ENCODE measurements around the gene PDZD7. TPM values are rescaled to one million over a fixed set of nuclear protein-coding genes. Genes with fewer than 3 reads are reported as not detected.

The PDZD7 gene
- total and polyA plus RNA-seq, 2 donors from 2014 or later = 1.6 to 1.9 TPM

DNA sequence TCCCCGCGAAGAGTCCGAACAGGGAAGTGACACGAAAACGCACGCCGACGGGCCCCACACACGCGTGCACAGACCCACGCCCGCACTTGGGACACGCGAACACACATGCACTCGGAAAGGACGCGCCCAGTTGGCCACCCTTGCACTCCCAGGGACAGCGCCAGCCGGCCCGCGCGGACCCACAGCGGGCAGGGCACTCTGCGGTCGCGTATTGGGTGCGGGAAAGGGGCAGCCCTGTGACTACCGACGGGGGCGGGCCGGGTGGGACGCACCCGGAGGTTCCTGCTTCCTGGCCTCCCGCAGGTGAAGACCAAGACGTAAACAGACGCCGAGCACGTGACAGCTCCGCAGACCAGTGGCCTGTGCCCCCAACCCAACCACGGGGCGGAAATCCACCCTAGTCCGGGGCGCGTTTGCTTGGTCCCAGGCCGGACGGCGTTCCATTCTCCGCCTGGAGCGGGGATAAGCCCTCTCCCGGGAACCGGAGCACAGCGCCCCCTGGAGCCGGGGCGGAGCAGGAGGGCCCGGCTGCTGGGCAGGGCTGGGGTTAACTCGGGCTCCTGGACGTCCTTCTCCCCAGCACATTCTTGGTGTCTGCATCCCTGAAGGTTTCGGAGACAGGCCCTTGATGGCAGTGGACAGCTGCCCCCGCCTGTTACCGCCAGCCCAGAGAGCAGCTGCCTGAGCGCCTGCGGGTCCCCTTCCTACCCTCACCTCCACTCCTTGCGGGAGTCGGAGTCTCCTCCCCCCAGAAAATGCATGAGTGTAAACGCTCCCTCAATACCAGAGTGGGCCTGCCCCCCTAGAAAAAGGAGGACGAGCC is 33.4 kb downstream of the PDZD7 start:
- Histone ChIP-seq H3K27ac (ENCODE audit: low read depth in 2 of 2, low read length in 2 of 2) (peak overlapping the region; percentile 90 to 99), H3K9ac (ENCODE audit: low read length in 3 of 3) (peak overlapping the region; percentile 16 to 82 (median 57)), H3K9me3 (ENCODE audit: control insufficient read depth in 2 of 3, insufficient read depth in 1 of 3, low read length in 3 of 3) (no peaks in the 10 kb centered on the region), H3K36me3 (ENCODE audit: control insufficient read depth in 2 of 3, insufficient read depth in 3 of 3, low read length in 3 of 3) (peaks cover 0 to 3% (median 1%) of the 10 kb centered on the region in 3 donors), H3K4me1 (ENCODE audit: control insufficient read depth in 2 of 3, insufficient read depth in 2 of 3, low read depth in 1 of 3, low read length in 3 of 3) (peaks cover 7 to 32% (median 8%) of the 10 kb centered on the region in 3 donors), H3K4me3 (ENCODE audit: low read length in 3 of 3) (peak overlapping the region; percentile 56 to 85 (median 74)), H3K27me3 (ENCODE audit: control insufficient read depth, insufficient read depth, low read length) (no peaks in the 10 kb centered on the region)
- TF ChIP-seq, protein P1, sequence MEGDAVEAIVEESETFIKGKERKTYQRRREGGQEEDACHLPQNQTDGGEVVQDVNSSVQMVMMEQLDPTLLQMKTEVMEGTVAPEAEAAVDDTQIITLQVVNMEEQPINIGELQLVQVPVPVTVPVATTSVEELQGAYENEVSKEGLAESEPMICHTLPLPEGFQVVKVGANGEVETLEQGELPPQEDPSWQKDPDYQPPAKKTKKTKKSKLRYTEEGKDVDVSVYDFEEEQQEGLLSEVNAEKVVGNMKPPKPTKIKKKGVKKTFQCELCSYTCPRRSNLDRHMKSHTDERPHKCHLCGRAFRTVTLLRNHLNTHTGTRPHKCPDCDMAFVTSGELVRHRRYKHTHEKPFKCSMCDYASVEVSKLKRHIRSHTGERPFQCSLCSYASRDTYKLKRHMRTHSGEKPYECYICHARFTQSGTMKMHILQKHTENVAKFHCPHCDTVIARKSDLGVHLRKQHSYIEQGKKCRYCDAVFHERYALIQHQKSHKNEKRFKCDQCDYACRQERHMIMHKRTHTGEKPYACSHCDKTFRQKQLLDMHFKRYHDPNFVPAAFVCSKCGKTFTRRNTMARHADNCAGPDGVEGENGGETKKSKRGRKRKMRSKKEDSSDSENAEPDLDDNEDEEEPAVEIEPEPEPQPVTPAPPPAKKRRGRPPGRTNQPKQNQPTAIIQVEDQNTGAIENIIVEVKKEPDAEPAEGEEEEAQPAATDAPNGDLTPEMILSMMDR (IDR thresholded peaks at IDR 0.05; ENCODE audit: borderline replicate concordance, extremely low read depth, insufficient read depth) = peak; percentile 59
- FAIRE-seq (no peak), DNase-seq (peak; percentile 78 to 90 (median 83))
- intact Hi-C loops (cut with DNase I) = no loop called here

DNA sequence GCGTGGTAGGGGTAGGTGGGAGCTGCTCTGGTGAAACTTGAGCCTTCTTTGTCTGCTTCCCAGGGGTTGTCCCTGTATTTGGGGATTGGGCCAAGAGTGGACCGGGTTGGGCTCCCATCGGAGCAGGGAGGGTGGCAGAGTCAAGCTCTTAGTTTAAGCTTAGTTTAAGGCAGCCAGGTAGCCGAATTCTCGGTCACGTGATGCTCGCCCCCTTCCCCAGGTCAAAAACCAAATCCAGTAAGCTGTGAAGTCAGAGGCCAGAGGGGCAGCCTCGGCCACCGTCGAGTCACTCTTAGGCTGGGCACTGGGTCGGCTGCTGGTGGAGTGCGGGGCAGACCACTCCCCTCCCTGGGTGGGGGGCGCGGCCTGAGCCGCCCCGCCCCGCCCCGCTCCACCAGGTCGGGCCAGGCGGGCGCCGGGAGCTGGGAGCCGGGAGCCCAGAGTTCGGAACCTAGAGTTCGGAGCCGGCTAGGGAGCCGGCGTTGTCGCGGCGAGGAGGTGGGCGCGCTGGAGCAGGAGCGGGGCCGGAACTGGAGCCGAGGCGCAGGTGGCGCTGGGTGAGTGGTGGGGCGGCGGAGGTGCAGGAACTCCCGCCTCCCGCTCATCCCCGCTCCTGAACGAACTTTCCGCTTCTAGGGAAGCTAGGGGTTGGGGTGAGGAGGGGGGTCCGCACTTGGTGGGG is 34.1 kb downstream of the PDZD7 start:
- Histone ChIP-seq H3K4me1 (ENCODE audit: control insufficient read depth in 2 of 3, insufficient read depth in 2 of 3, low read depth in 1 of 3, low read length in 3 of 3) (peaks cover 7 to 26% (median 8%) of the 10 kb centered on the region in 3 donors), H3K9ac (ENCODE audit: low read length in 3 of 3) (peak overlapping the region; percentile 11 to 82 (median 57)), H3K27me3 (ENCODE audit: control insufficient read depth, insufficient read depth, low read length) (no peaks in the 10 kb centered on the region), H3K9me3 (ENCODE audit: control insufficient read depth in 2 of 3, insufficient read depth in 1 of 3, low read length in 3 of 3) (no peaks in the 10 kb centered on the region), H3K4me3 (ENCODE audit: low read length in 3 of 3) (peak overlapping the region; percentile 56 to 85 (median 74)), H3K36me3 (ENCODE audit: control insufficient read depth in 2 of 3, insufficient read depth in 3 of 3, low read length in 3 of 3) (peaks cover 0 to 3% (median 0%) of the 10 kb centered on the region in 3 donors), H3K27ac (ENCODE audit: low read depth in 2 of 2, low read length in 2 of 2) (peak overlapping the region; percentile 90 to 99)
- intact Hi-C loops (cut with DNase I) = no loop called here
- TF ChIP-seq, protein P1 (IDR thresholded peaks at IDR 0.05; ENCODE audit: borderline replicate concordance, extremely low read depth, insufficient read depth) = no peak
- FAIRE-seq (no peak), DNase-seq (peak; percentile 57 to 85 (median 68))

DNA sequence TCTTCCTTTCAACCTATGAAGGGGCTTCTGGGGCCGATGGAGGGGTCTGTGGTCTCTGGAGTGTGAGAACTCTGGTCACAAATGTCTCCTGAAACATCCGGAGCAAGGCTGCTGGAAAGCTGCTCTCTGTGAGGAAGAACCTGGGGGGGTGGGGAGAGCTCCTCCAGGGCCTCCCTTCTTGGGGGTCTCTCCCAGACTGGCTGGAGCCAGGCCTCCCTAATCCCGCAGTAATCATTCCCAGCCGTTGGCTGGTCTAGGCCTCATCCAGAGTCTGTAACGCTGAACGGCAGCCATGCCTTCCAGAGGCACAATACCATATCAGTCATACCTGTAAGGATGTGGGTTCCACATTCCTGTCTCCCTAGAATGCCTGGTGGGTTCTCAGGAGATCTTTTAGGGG is 35.7 kb downstream of the PDZD7 start:
- no peak for FAIRE-seq
- Histone ChIP-seq H3K36me3 (ENCODE audit: control insufficient read depth in 2 of 3, insufficient read depth in 3 of 3, low read length in 3 of 3) (peaks cover 5 to 12% (median 11%) of the 10 kb centered on the region in 3 donors), H3K27ac (ENCODE audit: low read depth in 2 of 2, low read length in 2 of 2) (no peak overlapping the region), H3K9ac (ENCODE audit: low read length in 3 of 3) (no peak overlapping the region), H3K4me3 (ENCODE audit: low read length in 3 of 3) (no peak overlapping the region), H3K4me1 (ENCODE audit: control insufficient read depth in 2 of 3, insufficient read depth in 2 of 3, low read depth in 1 of 3, low read length in 3 of 3) (peaks cover 0 to 14% (median 4%) of the 10 kb centered on the region in 3 donors), H3K27me3 (ENCODE audit: control insufficient read depth, insufficient read depth, low read length) (no peaks in the 10 kb centered on the region), H3K9me3 (ENCODE audit: control insufficient read depth in 2 of 3, insufficient read depth in 1 of 3, low read length in 3 of 3) (no peaks in the 10 kb centered on the region)
- TF ChIP-seq, protein P1 (IDR thresholded peaks at IDR 0.05; ENCODE audit: borderline replicate concordance, extremely low read depth, insufficient read depth) = no peak
- peak in 1 of 5 donors; percentile 50 for DNase-seq
- intact Hi-C loops (cut with DNase I) = no loop called here

All from kidney (tissue), 14 donors.